H9 (cell line): ENCODE measurements around the gene MORN1. TPM values are rescaled to one million over a fixed set of nuclear protein-coding genes. Genes with fewer than 3 reads are reported as not detected.

Experiments used
- DNase-seq: peaks from one replicate; pipeline ENCODE4 v3.0.0-alpha.2; 2017
- H2AFZ ChIP-seq: one replicate; pipeline ENCODE4 v1.6.1; 2013; ENCODE audit warnings: mild to moderate bottlenecking, low read length, control low read depth, moderate library complexity
- H2AK5ac ChIP-seq: 2 replicates; pipeline ENCODE4 v1.6.1; 2013; ENCODE audit warnings: low read length, control low read depth, mixed read lengths; ENCODE audit not compliant: insufficient read length
- H2BK120ac ChIP-seq: one replicate; pipeline ENCODE4 v1.6.1; 2013; ENCODE audit warnings: low read depth, mild to moderate bottlenecking, low read length, control low read depth, inconsistent platforms; ENCODE audit not compliant: poor library complexity, severe bottlenecking
- H2BK12ac ChIP-seq: 2 replicates; pipeline ENCODE4 v1.6.1; 2013; ENCODE audit warnings: low read length, control low read depth, mixed read lengths, low read depth; ENCODE audit not compliant: insufficient read length
- H2BK15ac ChIP-seq: 2 replicates; pipeline ENCODE4 v1.6.1; 2013; ENCODE audit warnings: low read depth, low read length, control low read depth
- H2BK20ac ChIP-seq: one replicate; pipeline ENCODE4 v1.6.1; 2013; ENCODE audit warnings: low read depth, mild to moderate bottlenecking, low read length, control low read depth, inconsistent platforms; ENCODE audit not compliant: poor library complexity, severe bottlenecking
- H2BK5ac ChIP-seq: 2 replicates; pipeline ENCODE4 v1.6.1; 2013; ENCODE audit warnings: low read length, control low read depth, mixed read lengths; ENCODE audit not compliant: insufficient read length
- H3K14ac ChIP-seq: 2 replicates; pipeline ENCODE4 v1.6.1; 2013; ENCODE audit warnings: low read length, control low read depth; ENCODE audit not compliant: insufficient read depth
- H3K18ac ChIP-seq: 2 replicates; pipeline ENCODE4 v1.6.1; 2013; ENCODE audit warnings: low read depth, mild to moderate bottlenecking, mixed read lengths, low read length, control low read depth; ENCODE audit not compliant: insufficient read length
- H3K23ac ChIP-seq: 2 replicates; pipeline ENCODE4 v1.6.1; 2013; ENCODE audit warnings: low read length, control low read depth, mixed read lengths, low read depth; ENCODE audit not compliant: insufficient read length
- H3K23me2 ChIP-seq: 2 replicates; pipeline ENCODE4 v1.6.1; 2013; ENCODE audit warnings: low read depth, mild to moderate bottlenecking, mixed read lengths, low read length, control low read depth; ENCODE audit not compliant: insufficient read length, poor library complexity, severe bottlenecking
- H3K27ac ChIP-seq: 2 replicates; pipeline ENCODE4 v1.5.1; 2013; ENCODE audit warnings: low read length, control low read depth, mixed read lengths, low read depth; ENCODE audit not compliant: insufficient read length
- H3K27me3 ChIP-seq: 2 replicates; pipeline ENCODE4 v1.6.1; 2013; ENCODE audit warnings: low read length, control low read depth, inconsistent platforms; ENCODE audit not compliant: insufficient read depth
- H3K4ac ChIP-seq: 2 replicates; pipeline ENCODE4 v1.6.1; 2013; ENCODE audit warnings: low read depth, mild to moderate bottlenecking, control low read depth, inconsistent platforms, low read length, moderate library complexity
- H3K4me1 ChIP-seq: 2 replicates; pipeline ENCODE4 v1.6.1; 2013; ENCODE audit warnings: low read length, control low read depth, inconsistent platforms; ENCODE audit not compliant: insufficient read depth
- H3K4me2 ChIP-seq: 2 replicates; pipeline ENCODE4 v1.6.1; 2013; ENCODE audit warnings: low read length, control low read depth, mixed read lengths; ENCODE audit not compliant: insufficient read length, insufficient read depth
- H3K56ac ChIP-seq: 2 replicates; pipeline ENCODE4 v1.6.1; 2013; ENCODE audit warnings: low read depth, mild to moderate bottlenecking, mixed read lengths, low read length, control low read depth; ENCODE audit not compliant: insufficient read length
- H3K79me1 ChIP-seq: 2 replicates; pipeline ENCODE4 v1.6.1; 2013; ENCODE audit warnings: low read depth, mild to moderate bottlenecking, moderate library complexity, low read length, control low read depth, inconsistent platforms; ENCODE audit not compliant: insufficient read depth, poor library complexity, severe bottlenecking
- H3K79me2 ChIP-seq: 2 replicates; pipeline ENCODE4 v1.6.1; 2013; ENCODE audit warnings: low read length, control low read depth, inconsistent platforms; ENCODE audit not compliant: insufficient read depth
- H3K9ac ChIP-seq: 2 replicates; pipeline ENCODE4 v1.6.1; 2013; ENCODE audit warnings: low read length, control low read depth, mixed read lengths; ENCODE audit not compliant: insufficient read length; ENCODE audit errors: extremely low read depth
- H3K9me3 ChIP-seq: one replicate; pipeline ENCODE4 v1.6.1; 2013; ENCODE audit warnings: low read depth, low read length, inconsistent platforms; ENCODE audit not compliant: control insufficient read depth
- H3T11ph ChIP-seq: one replicate; pipeline ENCODE4 v1.6.1; 2013; ENCODE audit warnings: mild to moderate bottlenecking, low read length, control low read depth, inconsistent platforms
- H4K20me1 ChIP-seq: one replicate; pipeline ENCODE4 v1.6.1; 2013; ENCODE audit not compliant: control insufficient read depth, insufficient read length, insufficient read depth
- H4K5ac ChIP-seq: 2 replicates; pipeline ENCODE4 v1.6.1; 2013; ENCODE audit warnings: low read depth, mild to moderate bottlenecking, mixed read lengths, low read length, control low read depth; ENCODE audit not compliant: insufficient read length
- H4K8ac ChIP-seq: replicated peaks from 2 replicates; pipeline ENCODE4 v1.6.1; 2013; ENCODE audit warnings: low read length, control low read depth, mixed read lengths, low read depth; ENCODE audit not compliant: insufficient read length
- H4K91ac ChIP-seq: 2 replicates; pipeline ENCODE4 v1.6.1; 2013; ENCODE audit warnings: low read depth, mild to moderate bottlenecking, moderate library complexity, mixed read lengths, low read length, control low read depth; ENCODE audit not compliant: insufficient read length
- H3K27ac Mint-ChIP-seq, 3 experiments: 2 replicates in 2 of 3; 3 replicates in 1 of 3; pipeline ENCODE4 v1.8.0; 2020 to 2021; ENCODE audit warnings: mixed read lengths in 3 of 3, mild to moderate bottlenecking in 1 of 3, moderate library complexity in 1 of 3
- H3K27me3 Mint-ChIP-seq: 2 replicates; pipeline ENCODE4 v1.8.0; 2021; ENCODE audit warnings: low read depth, mild to moderate bottlenecking, moderate library complexity, mixed read lengths
- H3K36me3 Mint-ChIP-seq, 3 experiments: 2 replicates in 2 of 3; 3 replicates in 1 of 3; pipeline ENCODE4 v1.8.0; 2020 to 2021; ENCODE audit warnings: low read depth in 3 of 3, mixed read lengths in 3 of 3; ENCODE audit not compliant: insufficient read depth in 1 of 3
- H3K4me1 Mint-ChIP-seq, 2 experiments: 2 replicates each; pipeline ENCODE4 v1.8.0; 2020; ENCODE audit warnings: mixed read lengths in 2 of 2
- H3K4me3 Mint-ChIP-seq, 2 experiments: 2 replicates in 1 of 2; 3 replicates in 1 of 2; pipeline ENCODE4 v1.8.0; 2020 to 2021; ENCODE audit warnings: mild to moderate bottlenecking in 2 of 2, mixed read lengths in 2 of 2, moderate library complexity in 1 of 2
- H3K9me3 Mint-ChIP-seq, 2 experiments: 2 replicates in 1 of 2; 3 replicates in 1 of 2; pipeline ENCODE4 v1.8.0; 2020; ENCODE audit warnings: mild to moderate bottlenecking in 2 of 2, mixed read lengths in 2 of 2, moderate library complexity in 1 of 2
- WGBS: extraction: QIAGEN DNeasy Blood & Tissue Kit; methylation state at CpG from one replicate; pipeline ENCODE4 v1.1.7; 2013; ENCODE audit warnings: missing lambda C conversion rate, low lambda C conversion rate, mixed read lengths; ENCODE audit not compliant: insufficient read length; ENCODE audit errors: extremely low coverage; 5-methylcytosine and 5-hydroxymethylcytosine counted together
- total RNA-seq: library from RNA; stranded (reverse); gene quantifications from 2 replicates; pipeline ENCODE4 v1.2.1, GENCODE V29; 2021
- TF ChIP-seq, protein P1 (sequence below): fragments of 200-600 bp; sonication (generic); conservative IDR thresholded peaks from 3 replicates; pipeline ENCODE4 v1.8.0; 2021; ENCODE audit warnings: antibody characterized with exemption, mild to moderate bottlenecking

Gene MORN1
- total RNA-seq, 1 experiment from 2014 or later: 12.7 TPM

DNA sequence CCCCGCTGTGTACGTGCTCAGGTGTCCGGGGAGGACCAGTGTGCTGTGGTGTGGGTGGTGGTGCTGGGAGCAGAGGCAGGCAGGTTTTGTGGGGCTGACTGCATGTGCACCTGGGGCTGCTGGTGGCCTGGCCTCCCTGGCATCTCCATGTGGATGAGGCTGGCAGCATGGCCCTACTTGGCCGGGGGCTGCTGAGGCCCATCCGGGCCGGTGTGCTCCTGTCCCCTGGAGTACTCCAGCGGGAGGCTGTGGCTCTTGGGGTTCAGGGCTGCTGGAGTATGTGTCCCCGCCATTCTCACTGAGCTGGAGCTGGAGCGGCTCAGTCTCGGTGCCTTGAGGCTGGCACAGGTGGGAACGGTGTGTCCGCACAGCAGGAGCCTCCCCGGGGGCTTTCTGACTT lies 41.8 kb upstream of the MORN1 start:
- H2BK12ac ChIP-seq: no peak overlapping the region
- Mint-ChIP-seq H3K27ac (no peak overlapping the region), H3K9me3 (peaks cover 9 to 15% of the 10 kb centered on the region in 2 experiments), H3K36me3 (no peaks in the 10 kb centered on the region; a peak in 1 of 7 replicates), H3K4me3 (no peak overlapping the region), H3K27me3 (peaks cover 30% of the 10 kb centered on the region), H3K4me1 (0 out of 4 replicates have a peak, but pooled peaks cover 0 to 4% of the 10 kb centered on the region in 2 experiments)
- H4K8ac ChIP-seq: no peak overlapping the region
- H3T11ph ChIP-seq: no peak overlapping the region
- TF ChIP-seq, protein P1, sequence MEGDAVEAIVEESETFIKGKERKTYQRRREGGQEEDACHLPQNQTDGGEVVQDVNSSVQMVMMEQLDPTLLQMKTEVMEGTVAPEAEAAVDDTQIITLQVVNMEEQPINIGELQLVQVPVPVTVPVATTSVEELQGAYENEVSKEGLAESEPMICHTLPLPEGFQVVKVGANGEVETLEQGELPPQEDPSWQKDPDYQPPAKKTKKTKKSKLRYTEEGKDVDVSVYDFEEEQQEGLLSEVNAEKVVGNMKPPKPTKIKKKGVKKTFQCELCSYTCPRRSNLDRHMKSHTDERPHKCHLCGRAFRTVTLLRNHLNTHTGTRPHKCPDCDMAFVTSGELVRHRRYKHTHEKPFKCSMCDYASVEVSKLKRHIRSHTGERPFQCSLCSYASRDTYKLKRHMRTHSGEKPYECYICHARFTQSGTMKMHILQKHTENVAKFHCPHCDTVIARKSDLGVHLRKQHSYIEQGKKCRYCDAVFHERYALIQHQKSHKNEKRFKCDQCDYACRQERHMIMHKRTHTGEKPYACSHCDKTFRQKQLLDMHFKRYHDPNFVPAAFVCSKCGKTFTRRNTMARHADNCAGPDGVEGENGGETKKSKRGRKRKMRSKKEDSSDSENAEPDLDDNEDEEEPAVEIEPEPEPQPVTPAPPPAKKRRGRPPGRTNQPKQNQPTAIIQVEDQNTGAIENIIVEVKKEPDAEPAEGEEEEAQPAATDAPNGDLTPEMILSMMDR: no peak
- H3K56ac ChIP-seq: no peak overlapping the region
- no peak overlapping the region for H4K5ac ChIP-seq
- H3K14ac ChIP-seq: peak overlapping the region; percentile 33; the same call in 1 of the 2 replicates
- no peak overlapping the region for H2BK20ac ChIP-seq
- no peak overlapping the region for H3K9ac ChIP-seq
- H4K91ac ChIP-seq: no peak overlapping the region
- H3K18ac ChIP-seq: no peak overlapping the region
- H3K23ac ChIP-seq: no peak overlapping the region
- no peak overlapping the region for H3K27ac ChIP-seq
- H3K23me2 ChIP-seq: no peaks in the 10 kb centered on the region
- no peaks in the 10 kb centered on the region for H3K4me1 ChIP-seq
- no peaks in the 10 kb centered on the region for H3K9me3 ChIP-seq
- no peak overlapping the region for H2BK120ac ChIP-seq
- H4K20me1 ChIP-seq: no peaks in the 10 kb centered on the region
- H2AK5ac ChIP-seq: no peak overlapping the region
- no peaks in the 10 kb centered on the region for H3K79me2 ChIP-seq
- H3K27me3 ChIP-seq: no peaks in the 10 kb centered on the region
- H2AFZ ChIP-seq: no peak overlapping the region
- H3K4me2 ChIP-seq: no peak overlapping the region
- no peak overlapping the region for H2BK5ac ChIP-seq
- H3K4ac ChIP-seq: no peak overlapping the region
- no CpG with 5 or more reads among the region's 13 CpGs for WGBS
- no peak overlapping the region for H2BK15ac ChIP-seq
- no peak for DNase-seq
- no peaks in the 10 kb centered on the region for H3K79me1 ChIP-seq
